T47D (cell line): ENCODE data around the gene TTLL10.
"Not testable (repeated sequence)": the region's sequence is repeated elsewhere in the genome, so short reads cannot be mapped to it uniquely, and the experiment has no call there.

Experiments
- DNase-seq, 2 experiments: peaks; one replicate each; pipeline versions ENCODE4 v3.0.0 to v3.0.0-alpha.2; 2011 to 2012; ENCODE audit warnings: low read depth in 1 of 2, low spot score in 1 of 2
- JUND ChIP-seq: IDR thresholded peaks from 2 replicates; pipeline ENCODE4 v1.6.1; 2012; ENCODE audit warnings: low read depth
- in situ Hi-C: cut with HindIII; loops from 2 replicates; pipeline ENCODE4 v1.10.0; 2016; ENCODE audit warnings: low sequenced_read_pairs, low pct_unique_long_range_greater_than_20kb

Gene TTLL10

DNA sequence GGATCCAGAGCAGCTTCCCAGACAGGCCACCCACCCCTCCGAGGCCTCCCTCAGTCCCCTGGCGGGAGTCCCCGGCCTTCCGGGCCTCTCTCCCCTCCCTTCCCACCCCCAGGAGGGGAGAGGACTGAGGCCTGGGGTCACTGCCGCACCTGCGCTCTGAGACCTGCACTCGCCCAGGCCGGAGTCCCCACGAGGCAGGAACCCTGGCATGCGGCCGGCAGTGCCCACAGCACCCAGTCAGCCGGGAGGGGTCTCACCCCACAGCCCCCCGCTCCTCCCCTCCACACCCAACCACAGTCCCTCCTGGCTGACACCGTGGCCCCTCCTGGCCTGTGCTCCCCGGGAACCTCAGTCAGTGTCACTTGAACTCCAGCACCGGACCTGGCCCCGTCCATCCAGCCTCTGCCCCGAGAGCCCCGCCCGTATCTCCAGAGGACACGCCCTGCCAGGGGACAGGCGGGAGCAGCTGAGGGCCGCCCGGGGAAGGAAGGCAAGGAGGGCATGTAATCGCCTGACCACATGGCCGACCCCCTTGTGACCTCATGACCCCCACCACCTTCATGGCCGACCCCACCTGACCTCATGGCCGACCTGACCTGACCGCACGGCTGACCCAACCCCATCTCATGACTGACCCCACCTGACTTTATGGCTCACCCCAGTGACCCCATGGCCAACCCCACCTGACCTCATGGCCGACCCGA is 28.7 kb upstream of the TTLL10 start:
- no peak for TF ChIP-seq JUND
- no peak for DNase-seq
- in situ Hi-C loops: no loop called here

DNA sequence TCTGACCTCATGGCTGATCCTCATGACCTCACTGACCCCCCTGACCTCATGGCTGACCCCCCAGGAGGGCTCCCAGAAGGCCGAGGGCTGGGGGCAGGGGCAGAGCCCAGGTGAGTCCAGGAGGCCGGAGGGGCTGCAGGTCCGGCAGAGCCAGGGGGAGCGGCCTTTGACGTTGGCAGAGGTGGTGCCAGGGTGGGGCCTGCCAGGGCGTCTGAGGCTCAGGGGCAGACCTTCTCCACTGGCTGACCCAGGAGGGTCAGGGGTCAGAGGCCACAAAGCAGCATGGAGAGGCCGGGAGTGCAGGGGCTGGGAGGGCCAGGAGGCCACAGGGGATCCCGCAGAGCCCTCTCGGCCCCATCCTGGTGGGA is 28.1 kb upstream of the TTLL10 start:
- TF ChIP-seq JUND: no peak
- DNase-seq: no peak
- in situ Hi-C loops: no loop called here

DNA sequence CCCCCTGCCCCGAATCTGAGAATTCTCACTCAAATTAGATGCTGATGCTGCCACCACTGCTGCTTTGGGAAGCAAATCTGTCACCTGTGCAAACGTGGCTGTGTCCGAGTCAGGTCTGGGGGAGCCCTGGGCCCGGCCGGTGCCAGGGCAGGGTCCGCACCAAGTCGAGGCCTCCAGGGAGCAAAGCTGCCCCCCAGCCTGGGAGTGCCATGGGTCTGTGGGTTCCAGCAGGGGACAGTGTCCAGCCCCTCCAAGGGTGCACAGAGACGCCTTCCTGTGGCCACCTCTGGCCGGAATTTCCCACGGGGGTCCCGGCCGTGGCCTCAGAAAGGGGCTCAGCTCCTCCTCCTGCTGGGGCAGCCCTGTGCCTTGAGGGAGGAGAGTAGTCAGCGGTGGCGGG is 27.7 kb upstream of the TTLL10 start:
- DNase-seq: no peak
- in situ Hi-C loops: no loop called here
- TF ChIP-seq JUND: no peak

DNA sequence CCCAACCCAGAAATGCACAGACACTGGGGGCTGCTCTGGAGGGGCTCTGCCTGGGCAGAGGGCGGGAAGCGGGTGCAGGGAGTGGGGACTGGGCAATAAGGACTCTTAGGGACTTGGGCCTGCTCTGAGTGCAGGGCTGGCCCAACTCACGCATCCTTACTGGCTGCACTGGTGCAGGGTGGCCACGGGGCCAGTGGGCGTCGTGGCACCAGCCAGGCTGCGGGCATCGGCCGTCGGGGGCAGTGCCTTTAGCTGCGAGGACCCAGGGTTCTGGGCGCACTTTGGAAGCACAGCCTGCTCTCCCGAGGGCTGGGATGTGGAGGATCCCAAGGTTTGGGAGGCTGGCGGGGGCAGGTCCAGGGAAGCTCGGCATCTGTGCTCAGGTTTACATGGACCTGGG is 27.1 kb upstream of the TTLL10 start:
- no peak for TF ChIP-seq JUND
- no peak for DNase-seq
- in situ Hi-C loops: no loop called here

DNA sequence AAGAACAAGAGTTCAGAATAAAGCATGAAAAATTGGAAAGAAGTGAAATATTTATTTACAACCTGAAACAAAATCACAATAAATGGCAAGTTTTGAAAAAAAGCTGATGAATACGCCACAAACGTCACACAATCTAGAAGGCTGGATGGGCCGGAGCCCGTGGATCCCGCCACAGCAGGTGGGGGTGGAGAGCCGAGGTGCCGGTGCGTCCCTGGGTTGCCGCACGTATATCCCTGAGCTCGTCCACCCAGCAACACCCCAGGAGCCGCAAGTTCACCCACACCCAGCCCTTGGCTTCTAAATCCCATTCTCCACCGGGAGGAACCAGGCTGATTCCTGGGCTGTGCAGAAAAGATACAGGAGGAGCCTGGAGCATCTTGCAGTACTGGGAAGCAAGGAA is 25.6 kb upstream of the TTLL10 start:
- in situ Hi-C loops: no loop called here
- no peak for TF ChIP-seq JUND
- DNase-seq: no peak

DNA sequence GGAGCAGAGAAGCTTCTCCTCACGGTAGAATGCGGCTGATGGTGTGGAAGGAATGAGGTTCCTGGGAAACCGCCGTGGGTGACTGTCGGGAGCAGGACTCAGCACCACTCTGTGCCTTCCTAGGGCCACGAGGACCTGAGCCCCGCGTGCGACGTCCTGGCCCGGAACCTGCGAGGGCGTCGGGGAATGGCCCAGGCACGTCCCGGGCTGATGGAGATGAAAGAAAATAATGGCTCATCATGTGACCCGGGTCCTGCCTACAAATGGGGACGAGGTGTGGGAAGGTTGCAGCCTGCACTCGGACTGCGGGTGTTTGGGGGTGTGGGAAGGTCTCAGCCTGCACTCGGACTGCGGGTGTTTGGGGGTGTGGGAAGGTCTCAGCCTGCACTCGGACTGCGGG is 25.1 kb upstream of the TTLL10 start:
- in situ Hi-C loops: no loop called here
- TF ChIP-seq JUND: no peak
- DNase-seq: no peak

DNA sequence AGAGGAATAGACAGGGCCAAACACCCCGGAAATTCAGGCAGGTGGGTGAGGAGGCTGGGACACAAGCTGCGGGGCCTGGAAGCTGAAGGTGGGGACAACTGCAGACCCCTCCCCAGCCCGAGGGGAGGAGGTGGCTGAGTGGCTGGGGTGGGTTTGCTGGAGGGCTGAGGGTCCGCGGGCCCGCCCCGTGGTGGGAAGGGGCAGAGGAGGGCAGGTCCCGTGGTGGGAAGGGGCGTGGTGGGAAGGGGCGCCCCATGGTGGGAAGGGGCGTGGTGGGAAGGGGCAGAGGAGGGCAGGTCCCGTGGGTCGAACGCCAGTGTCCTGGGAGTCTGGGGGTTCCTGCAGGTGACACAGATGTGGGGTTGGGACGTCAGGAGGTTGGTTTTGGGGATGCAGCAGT is 24.3 kb upstream of the TTLL10 start:
- in situ Hi-C loops: no loop called here
- no peak for DNase-seq
- no peak for TF ChIP-seq JUND

DNA sequence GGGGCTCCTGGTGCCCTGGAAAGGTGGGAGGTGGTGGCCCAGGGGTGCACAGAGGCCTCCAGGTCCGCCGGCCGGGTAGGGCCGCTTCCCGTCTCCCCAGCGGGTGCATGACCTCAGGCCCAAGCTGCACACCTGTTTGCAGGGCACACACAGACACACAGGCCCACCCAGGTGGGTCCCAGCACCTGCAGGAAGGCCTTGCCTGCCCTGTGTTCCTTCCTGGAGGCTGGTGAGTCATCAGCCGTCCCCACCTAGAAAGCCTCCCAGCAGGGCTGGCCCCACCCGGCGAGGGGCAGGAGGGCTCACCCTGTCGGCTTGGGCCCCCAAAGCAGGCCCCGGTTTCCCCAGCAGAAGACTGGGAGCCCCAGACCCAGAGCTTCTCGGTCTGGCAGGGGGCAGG is 23.6 kb upstream of the TTLL10 start:
- DNase-seq: no peak
- in situ Hi-C loops: no loop called here
- TF ChIP-seq JUND: no peak

DNA sequence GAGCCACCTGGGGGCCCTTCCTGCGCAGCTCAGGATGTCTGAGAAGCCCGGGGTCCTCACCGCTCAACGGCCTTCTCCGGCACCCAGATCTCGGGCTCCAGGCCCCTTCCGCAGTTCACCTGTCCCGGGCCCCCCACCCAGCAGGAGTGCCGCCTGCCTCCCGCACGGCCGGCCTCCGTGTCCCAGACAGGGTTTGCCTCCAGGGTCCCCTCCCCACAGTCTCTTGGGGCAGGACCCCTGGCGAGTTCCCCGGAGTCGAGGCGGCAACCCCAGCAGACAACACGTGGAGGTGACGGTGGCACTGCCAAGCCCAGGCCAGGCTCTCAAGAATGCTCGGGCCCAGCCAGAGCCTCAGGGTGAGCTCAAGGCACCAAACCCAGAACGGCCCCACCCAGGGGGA is 22.4 kb upstream of the TTLL10 start:
- no peak for DNase-seq
- in situ Hi-C loops: no loop called here
- no peak for TF ChIP-seq JUND

DNA sequence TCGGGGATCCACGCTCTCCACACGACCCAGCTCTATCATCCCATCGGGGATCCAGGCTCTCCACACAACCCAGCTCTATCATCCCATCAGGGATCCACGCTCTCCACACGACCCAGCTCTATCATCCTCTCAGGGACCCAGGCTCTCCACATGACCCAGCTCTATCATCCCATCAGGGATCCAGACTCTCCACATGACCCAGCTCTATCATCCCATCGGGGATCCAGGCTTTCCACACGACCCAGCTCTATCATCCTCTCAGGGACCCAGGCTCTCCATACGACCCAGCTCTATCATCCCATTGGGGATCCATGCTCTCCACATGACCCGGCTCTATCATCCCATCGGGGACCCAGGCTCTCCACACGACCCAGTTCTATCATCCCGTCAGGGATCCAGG is 21.2 kb upstream of the TTLL10 start:
- DNase-seq, in situ Hi-C loops: not testable (repeated sequence)

DNA sequence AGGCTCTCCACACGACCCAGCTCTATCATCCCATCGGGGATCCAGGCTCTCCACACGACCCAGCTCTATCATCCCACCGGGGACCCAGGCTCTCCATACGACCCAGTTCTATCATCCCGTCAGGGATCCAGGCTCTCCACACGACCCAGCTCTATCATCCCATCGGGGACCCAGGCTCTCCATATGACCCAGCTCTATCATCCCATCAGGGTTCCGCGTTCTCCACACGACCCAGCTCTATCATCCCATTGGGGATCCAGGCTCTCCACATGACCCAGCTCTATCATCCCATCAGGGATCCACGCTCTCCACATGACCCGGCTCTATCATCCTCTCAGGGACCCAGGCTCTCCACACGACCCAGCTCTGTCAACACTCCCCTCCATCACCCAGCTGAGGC is 20.5 kb upstream of the TTLL10 start:
- in situ Hi-C loops, DNase-seq: not testable (repeated sequence)

DNA sequence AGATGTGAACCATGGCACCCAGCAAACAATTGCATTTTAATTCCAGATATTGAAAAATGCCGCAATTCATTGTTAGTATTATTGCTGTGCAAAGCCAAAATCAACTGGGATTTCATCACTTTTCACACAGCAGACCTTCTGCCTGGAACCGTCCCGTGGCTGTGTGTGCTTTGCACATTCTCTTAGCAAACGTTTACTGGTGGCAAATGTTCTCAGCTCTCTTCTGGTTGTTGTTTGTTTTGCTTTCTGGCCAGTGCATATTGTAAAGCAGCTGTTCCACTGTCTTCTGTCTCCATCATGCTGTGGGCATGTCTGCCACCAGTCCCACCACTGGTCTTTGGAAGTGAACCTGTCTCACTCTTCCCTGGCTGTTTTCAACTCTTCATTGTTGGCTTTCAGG is 19.8 kb upstream of the TTLL10 start:
- peak in 1 of 2 experiments; percentile 47 for DNase-seq
- TF ChIP-seq JUND: no peak

DNA sequence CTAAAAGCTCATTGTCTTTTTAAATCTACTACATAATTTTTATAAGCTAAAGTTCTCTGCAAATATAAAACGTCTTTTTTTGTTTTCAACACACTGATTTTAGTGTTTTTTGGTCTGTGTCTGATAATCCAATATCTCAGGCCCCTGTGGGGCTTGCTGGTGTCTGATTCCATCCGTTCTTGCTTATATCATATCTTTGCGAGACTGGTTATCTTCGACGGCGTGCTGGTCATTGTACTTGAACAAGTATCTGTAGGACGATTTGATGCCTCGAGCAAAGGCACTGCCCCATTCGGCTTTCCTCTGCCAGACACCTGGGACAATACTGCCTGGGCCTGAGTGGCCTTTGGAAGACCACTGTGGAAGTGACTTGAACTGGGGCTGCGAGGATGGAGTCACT is 18.4 kb upstream of the TTLL10 start:
- no peak for TF ChIP-seq JUND
- no peak for DNase-seq
- in situ Hi-C loops: no loop called here

More for the DNA sequence above, 19.8 kb upstream of the TTLL10 start:
- in situ Hi-C loops: no loop called here
